HFFc6 (cell line): ENCODE results near the gene JAKMIP1. TPM values are rescaled to one million over a fixed set of nuclear protein-coding genes. Genes with fewer than 3 reads are reported as not detected.

ENCODE experiments used
- DNase-seq: peaks from one replicate; pipeline ENCODE4 v3.0.0-alpha.2; 2018
- H3K27ac Mint-ChIP-seq: 2 replicates; pipeline ENCODE4 v1.8.0; 2020; ENCODE audit warnings: mild to moderate bottlenecking, mixed read lengths
- H3K27me3 Mint-ChIP-seq: 2 replicates; pipeline ENCODE4 v1.8.0; 2021; ENCODE audit warnings: mild to moderate bottlenecking, moderate library complexity, mixed read lengths; ENCODE audit not compliant: insufficient read depth
- H3K36me3 Mint-ChIP-seq: 2 replicates; pipeline ENCODE4 v1.8.0; 2021; ENCODE audit warnings: low read depth, mixed read lengths
- H3K4me1 Mint-ChIP-seq: 2 replicates; pipeline ENCODE4 v1.8.0; 2020; ENCODE audit warnings: low read depth, mixed read lengths
- H3K4me3 Mint-ChIP-seq: 2 replicates; pipeline ENCODE4 v1.8.0; 2020; ENCODE audit warnings: mild to moderate bottlenecking, moderate library complexity, mixed read lengths
- H3K9me3 Mint-ChIP-seq: 2 replicates; pipeline ENCODE4 v1.8.0; 2020; ENCODE audit warnings: mild to moderate bottlenecking, mixed read lengths
- CTCF ChIP-seq: fragments of 200-600 bp; sonication (generic); IDR thresholded peaks from 2 replicates; pipeline ENCODE4 v1.5.0; 2021; ENCODE audit warnings: antibody characterized with exemption, mild to moderate bottlenecking
- total RNA-seq, 6 experiments: library from RNA; stranded (reverse); fragmentation: NEBNext Ultra II Directional; extraction: Animal tissue kit (Norgen Biotek cat#: 25700); gene quantifications; 2 replicates in 1 of 6; 3 replicates in 5 of 6; pipeline ENCODE4 v1.2.3, GENCODE V29; 2021

The JAKMIP1 gene
- total RNA-seq, 6 experiments from 2014 or later = not detected

DNA sequence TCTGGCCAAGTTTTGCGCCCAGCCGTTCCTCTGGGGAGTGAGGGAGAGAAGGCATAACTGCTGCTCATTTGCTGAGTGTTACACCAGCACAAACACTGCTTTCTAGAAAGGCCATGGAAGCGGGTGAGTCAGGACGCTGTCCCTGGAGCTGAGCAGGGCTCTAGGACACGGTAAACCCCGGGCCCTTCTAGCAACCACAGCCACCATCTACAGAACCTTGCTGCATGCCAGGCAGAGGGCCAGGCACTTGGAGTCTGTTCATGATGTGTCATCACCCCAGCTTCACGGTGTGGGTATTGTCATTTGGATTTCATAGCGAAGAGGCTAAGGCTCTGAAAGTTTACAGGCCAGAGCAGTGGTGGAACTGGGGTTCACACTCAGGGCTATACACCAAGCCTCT is 150.4 kb downstream of the JAKMIP1 start:
- Mint-ChIP-seq H3K36me3 (no peaks in the 10 kb centered on the region), H3K4me1 (no peaks in the 10 kb centered on the region), H3K9me3 (peaks cover 65% of the 10 kb centered on the region), H3K27ac (no peak overlapping the region), H3K27me3 (peaks cover 3% of the 10 kb centered on the region; the same call in 1 of the 2 replicates), H3K4me3 (no peak overlapping the region)
- DNase-seq = no peak
- TF ChIP-seq CTCF = no peak

DNA sequence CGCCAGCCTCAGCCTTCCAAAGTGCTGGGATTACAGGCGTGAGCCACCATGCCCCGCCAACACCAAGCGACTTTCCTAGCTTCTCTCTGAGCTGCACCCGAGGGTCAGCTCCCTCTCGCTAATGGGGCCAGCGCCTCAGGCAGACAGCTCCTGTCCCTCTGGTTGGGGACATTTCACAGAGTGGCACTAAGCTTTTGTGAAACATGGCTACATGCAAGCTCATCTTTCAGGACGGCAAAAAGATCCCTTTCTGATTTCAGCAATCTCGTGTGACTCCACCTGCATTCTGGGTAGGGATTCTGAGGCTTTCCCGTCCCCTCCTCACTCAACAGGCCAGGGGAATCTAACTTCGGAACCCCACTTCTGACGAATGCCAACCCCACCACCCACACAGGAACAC is 151.1 kb downstream of the JAKMIP1 start:
- Mint-ChIP-seq H3K36me3 (no peaks in the 10 kb centered on the region), H3K9me3 (peaks cover 66% of the 10 kb centered on the region), H3K4me1 (no peaks in the 10 kb centered on the region), H3K27me3 (peaks cover 3% of the 10 kb centered on the region), H3K27ac (no peak overlapping the region), H3K4me3 (no peak overlapping the region)
- DNase-seq = no peak
- no peak for TF ChIP-seq CTCF

- H3K4me3 Mint-ChIP-seq = no peak overlapping the region
Observed at GRCh38 chr4:6048537-6048936, 151.8 kb downstream of the JAKMIP1 start.

GRCh38 chr4:6047130-6047673 is 153.1 kb downstream of the JAKMIP1 start:
- no peak for TF ChIP-seq CTCF
- Mint-ChIP-seq H3K36me3 (no peaks in the 10 kb centered on the region), H3K4me3 (no peak overlapping the region), H3K4me1 (no peaks in the 10 kb centered on the region), H3K27me3 (peaks cover 3% of the 10 kb centered on the region), H3K27ac (no peak overlapping the region), H3K9me3 (peaks cover 72% of the 10 kb centered on the region)
- DNase-seq = no peak

More at GRCh38 chr4:6048537-6048936, 151.8 kb downstream of the JAKMIP1 start:
- no peak for TF ChIP-seq CTCF
- H3K27ac Mint-ChIP-seq = no peak overlapping the region
- no peak for DNase-seq
- peaks cover 3% of the 10 kb centered on the region for H3K27me3 Mint-ChIP-seq
- H3K36me3 Mint-ChIP-seq = no peaks in the 10 kb centered on the region
- H3K9me3 Mint-ChIP-seq = peaks cover 67% of the 10 kb centered on the region
- no peaks in the 10 kb centered on the region for H3K4me1 Mint-ChIP-seq

DNA sequence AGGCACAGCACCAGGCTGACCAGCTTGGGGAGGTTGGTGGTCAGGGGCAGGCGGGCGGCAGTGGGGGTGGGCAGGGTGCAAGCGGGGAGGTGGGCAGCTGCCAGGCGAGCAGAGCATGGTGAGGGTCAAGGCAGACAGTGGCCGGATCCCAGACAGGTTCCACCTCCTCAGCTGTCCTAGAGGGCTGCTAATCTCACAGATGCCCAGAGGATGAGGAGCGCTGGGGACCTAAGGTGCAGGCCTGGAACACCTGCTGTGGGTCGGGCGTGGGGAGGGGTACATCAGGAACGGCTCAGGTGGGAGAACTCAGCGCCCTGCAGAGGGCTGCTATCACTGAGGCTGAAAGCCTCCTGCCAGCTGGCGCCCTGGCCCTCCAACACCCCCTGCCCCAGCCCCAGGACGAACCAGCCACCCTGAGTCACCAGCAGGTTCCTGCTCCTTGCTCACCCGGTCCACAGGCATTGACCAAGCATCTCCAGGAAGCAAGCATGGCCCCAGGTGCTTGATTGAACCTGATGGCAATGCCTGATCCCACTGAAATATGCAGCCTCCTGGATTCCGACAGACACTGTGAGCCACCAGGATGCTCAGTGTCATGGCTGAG is 153.7 kb downstream of the JAKMIP1 start:
- TF ChIP-seq CTCF = no peak
- H3K27me3 Mint-ChIP-seq = peaks cover 3% of the 10 kb centered on the region
- no peaks in the 10 kb centered on the region for H3K4me1 Mint-ChIP-seq
- no peak for DNase-seq
- no peak overlapping the region for H3K27ac Mint-ChIP-seq
- H3K9me3 Mint-ChIP-seq = peaks cover 75% of the 10 kb centered on the region
- H3K4me3 Mint-ChIP-seq = no peak overlapping the region
- no peaks in the 10 kb centered on the region for H3K36me3 Mint-ChIP-seq
